Upper lobe of left lung (tissue), 6 donors: ENCODE data around the gene CTH. TPM values are rescaled to one million over a fixed set of nuclear protein-coding genes. Genes with fewer than 3 reads are reported as not detected.
A peak's percentile ranks its signal among the peaks of the same experiment; 100 is the strongest.
"Not testable (repeated sequence)": the region's sequence is repeated elsewhere in the genome, so short reads cannot be mapped to it uniquely, and the experiment has no call there.

Source experiments
- ATAC-seq, 2 donors: fragments of 200-7000 bp; cut with Tn5 transposase; one replicate each; pipeline ENCODE4 v1.9.1; 2022; ENCODE audit warnings: mild to moderate bottlenecking in 2 of 2, moderate library complexity in 2 of 2; ENCODE audit not compliant: low FRiP score in 2 of 2
- DNase-seq, 2 donors: peaks; one replicate each; pipeline ENCODE4 v3.0.0-alpha.2; 2019 to 2020
- H3K27ac ChIP-seq, 4 donors: fragments of 200-600 bp; sonication (generic); one replicate each; pipeline ENCODE4 v1.5.1; 2016 to 2019
- H3K27me3 ChIP-seq, 4 donors: fragments of 200-600 bp; sonication (generic); one replicate each; pipeline ENCODE4 v1.5.1; 2017 to 2019
- H3K36me3 ChIP-seq, 4 donors: fragments of 200-600 bp; sonication (generic); one replicate each; pipeline ENCODE4 v1.5.1; 2016 to 2019
- H3K4me1 ChIP-seq, 4 donors: fragments of 200-600 bp; sonication (generic); one replicate each; pipeline ENCODE4 v1.5.1; 2018 to 2019
- H3K4me3 ChIP-seq, 4 donors: fragments of 200-600 bp; sonication (generic); one replicate each; pipeline ENCODE4 v1.5.1; 2017 to 2019; ENCODE audit warnings: mild to moderate bottlenecking in 2 of 4, moderate library complexity in 1 of 4
- H3K9me3 ChIP-seq, 4 donors: fragments of 200-600 bp; sonication (generic); one replicate each; pipeline ENCODE4 v1.5.1; 2018 to 2019
- CTCF ChIP-seq, 6 experiments: fragments of 450-650 bp in 4 of 6; fragments of 200-600 bp in 2 of 6; sonication (generic) in 2 of 6; IDR thresholded peaks; one replicate each; pipeline ENCODE4 v1.5.1; 2016 to 2019; ENCODE audit warnings: antibody characterized with exemption in 6 of 6
- EP300 ChIP-seq, 4 donors: sonication (generic); formaldehyde crosslinking; IDR thresholded peaks; one replicate each; pipeline ENCODE4 v1.5.1; 2017; ENCODE audit warnings: antibody characterized with exemption in 4 of 4, control low read depth in 2 of 4
- POLR2A ChIP-seq, 4 donors: fragments of 450-650 bp; IDR thresholded peaks; one replicate each; pipeline ENCODE4 v1.5.1; 2016 to 2017; ENCODE audit warnings: antibody characterized with exemption in 4 of 4, mild to moderate bottlenecking in 2 of 4
- POLR2AphosphoS5 ChIP-seq, 2 donors: sonication (generic); formaldehyde crosslinking; IDR thresholded peaks; one replicate each; pipeline ENCODE4 v1.5.1; 2017; ENCODE audit warnings: antibody characterized with exemption in 2 of 2
- WGBS, 2 donors: methylation state at CpG; one replicate each; pipeline ENCODE4 v1.1.5; 2017 to 2018; 5-methylcytosine and 5-hydroxymethylcytosine counted together
- total RNA-seq, 6 donors: library from RNA; depleted of rRNA in 4 of 6; stranded (reverse); fragments of >200 nt in 4 of 6; gene quantifications; one replicate each; pipeline versions ENCODE4 v1.1.0 to v1.2.1, GENCODE V29; 2016 to 2021
- donor health status: DM: no; HTN: no; CAD: no; lungs with moderate emphysema.
- donor health status: DM: no; HTN: yes; CAD: no; lungs with severe emphysema.

CTH gene
- total RNA-seq, 6 donors from 2014 or later = 2.4 to 9.7 (median 5.9) TPM

DNA sequence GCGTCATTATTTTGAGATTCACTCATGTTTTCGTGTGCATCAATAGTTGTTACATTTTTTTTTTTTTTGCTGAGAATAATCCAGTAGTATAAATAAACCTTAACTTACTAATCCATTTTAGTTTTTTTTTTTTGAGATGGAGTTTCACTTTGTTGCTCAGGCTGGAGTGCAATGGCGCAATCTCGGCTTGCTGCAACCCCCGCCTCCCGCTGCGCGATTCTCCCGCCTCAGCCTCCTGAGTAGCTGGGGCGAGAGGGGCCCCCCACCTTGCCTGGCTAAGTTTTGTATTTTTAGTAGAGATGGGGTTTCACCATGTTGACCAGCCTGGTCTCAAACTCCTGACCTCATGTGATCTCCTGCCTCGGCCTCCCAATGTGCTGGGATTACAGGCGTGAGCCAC is 66.0 kb downstream of the CTH start:
- 94% methylated on average over 12 of the region's 12 CpGs for WGBS, 2 donors

GRCh38 chr1:70477905-70478304 is 66.8 kb downstream of the CTH start:
- not testable (repeated sequence) for H3K9me3 ChIP-seq, DNase-seq, H3K27ac ChIP-seq, H3K36me3 ChIP-seq, H3K4me3 ChIP-seq, ATAC-seq, H3K27me3 ChIP-seq, H3K4me1 ChIP-seq
- 92 to 94% methylated on average over 3 to 4 of the region's 4 CpGs for WGBS, 2 donors

More for the DNA sequence above, 66.0 kb downstream of the CTH start:
- Histone ChIP-seq H3K27ac (no peak overlapping the region), H3K4me1 (no peaks in the 10 kb centered on the region), H3K36me3 (no peaks in the 10 kb centered on the region), H3K27me3 (no peaks in the 10 kb centered on the region), H3K4me3 (no peak overlapping the region), H3K9me3 (no peaks in the 10 kb centered on the region)
- TF ChIP-seq CTCF (IDR thresholded peaks at IDR 0.05) = no peak
- no peak for TF ChIP-seq EP300 (IDR thresholded peaks at IDR 0.05)
- TF ChIP-seq POLR2A (IDR thresholded peaks at IDR 0.05) = no peak
- TF ChIP-seq POLR2AphosphoS5 (IDR thresholded peaks at IDR 0.05) = no peak
- ATAC-seq = no peak
- DNase-seq = peak in 1 of 2 donors; percentile 33

GRCh38 chr1:70483342-70483741 is 72.3 kb downstream of the CTH start:
- Histone ChIP-seq H3K4me1 (no peaks in the 10 kb centered on the region), H3K9me3 (no peaks in the 10 kb centered on the region), H3K36me3 (no peaks in the 10 kb centered on the region), H3K27me3 (no peaks in the 10 kb centered on the region), H3K27ac (no peak overlapping the region), H3K4me3 (no peak overlapping the region)
- TF ChIP-seq POLR2AphosphoS5 (IDR thresholded peaks at IDR 0.05) (no peak), POLR2A (IDR thresholded peaks at IDR 0.05) (no peak), CTCF (IDR thresholded peaks at IDR 0.05) (no peak), EP300 (IDR thresholded peaks at IDR 0.05) (no peak)
- 86 to 98% methylated on average over 4 of the region's 4 CpGs for WGBS, 2 donors
- ATAC-seq (no peak), DNase-seq (no peak)

DNA sequence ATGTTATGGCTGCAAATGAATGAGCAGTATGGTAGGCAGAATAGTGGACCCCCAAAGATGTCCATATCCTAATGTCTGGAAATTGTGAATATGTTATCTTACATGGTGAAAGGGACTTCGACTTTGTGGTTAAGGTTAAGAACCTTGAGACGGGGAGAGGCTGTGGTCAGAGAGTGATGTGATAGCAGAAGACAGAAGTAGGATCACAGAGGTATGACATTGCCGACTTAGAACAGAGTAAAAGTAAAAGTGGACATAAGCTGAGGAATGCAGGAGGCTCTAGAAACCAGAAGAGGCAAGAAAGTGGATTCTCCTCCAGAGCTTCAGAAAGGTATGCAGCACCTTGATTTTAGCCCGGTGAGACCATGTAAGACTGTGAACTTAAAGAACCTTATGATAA is 74.6 kb downstream of the CTH start:
- ATAC-seq (no peak), DNase-seq (no peak)
- H3K27me3 ChIP-seq = no peaks in the 10 kb centered on the region
- H3K4me3 ChIP-seq = no peak overlapping the region
- WGBS, 2 donors = 61 to 67% methylated on average over 4 of the region's 4 CpGs
- no peaks in the 10 kb centered on the region for H3K36me3 ChIP-seq
- H3K9me3 ChIP-seq = no peaks in the 10 kb centered on the region
- TF ChIP-seq POLR2A (IDR thresholded peaks at IDR 0.05) = no peak
- no peak for TF ChIP-seq CTCF (IDR thresholded peaks at IDR 0.05)
- no peak for TF ChIP-seq POLR2AphosphoS5 (IDR thresholded peaks at IDR 0.05)
- no peak for TF ChIP-seq EP300 (IDR thresholded peaks at IDR 0.05)
- H3K27ac ChIP-seq = no peak overlapping the region
- H3K4me1 ChIP-seq = no peaks in the 10 kb centered on the region

DNA sequence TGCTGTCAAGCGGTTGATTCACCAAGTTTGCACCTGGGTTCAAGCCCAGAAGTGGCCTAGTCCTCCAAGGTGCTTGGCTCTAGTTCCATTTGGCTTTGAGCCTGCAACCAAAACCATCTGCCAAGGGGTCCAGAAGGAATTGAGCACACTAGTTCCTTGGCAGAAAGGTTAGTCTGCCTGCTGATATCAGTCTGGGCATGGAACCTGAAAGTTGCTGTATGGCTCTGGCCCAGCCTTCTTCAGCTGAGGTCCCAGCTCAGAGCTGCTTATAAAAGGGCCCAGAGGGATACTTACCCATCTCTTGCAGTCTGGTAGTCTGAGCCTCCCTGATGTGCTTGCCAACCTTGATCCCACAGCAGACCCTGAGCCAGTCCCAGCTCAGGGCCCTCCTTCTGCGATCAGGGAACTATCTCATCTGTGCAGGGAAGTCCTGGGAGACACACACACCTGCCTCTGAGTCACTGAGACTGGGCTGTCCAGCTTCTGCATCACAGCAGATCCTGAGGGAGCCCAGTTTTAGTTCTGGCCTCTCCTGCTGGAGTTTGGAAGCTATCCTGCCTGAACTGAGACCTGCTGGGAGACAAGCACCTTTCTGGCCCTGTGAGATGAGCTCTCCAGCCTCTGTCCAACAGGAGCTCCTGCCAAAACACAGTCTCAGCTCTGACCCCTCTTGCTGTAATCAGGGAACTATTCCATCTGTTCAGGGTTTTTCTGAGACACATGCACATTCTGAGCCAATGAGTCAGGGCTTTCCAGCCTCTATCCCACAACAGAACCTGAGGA is 75.8 kb downstream of the CTH start:
- H3K36me3 ChIP-seq = no peaks in the 10 kb centered on the region
- 84 to 100% methylated on average over 2 of the region's 2 CpGs for WGBS, 2 donors
- no peak overlapping the region for H3K4me3 ChIP-seq
- no peaks in the 10 kb centered on the region for H3K4me1 ChIP-seq
- no peaks in the 10 kb centered on the region for H3K9me3 ChIP-seq
- no peak for TF ChIP-seq POLR2AphosphoS5 (IDR thresholded peaks at IDR 0.05)
- no peak for TF ChIP-seq EP300 (IDR thresholded peaks at IDR 0.05)
- TF ChIP-seq CTCF (IDR thresholded peaks at IDR 0.05) = no peak
- TF ChIP-seq POLR2A (IDR thresholded peaks at IDR 0.05) = no peak
- DNase-seq (no peak), ATAC-seq (peak; percentile 72 to 92)
- no peaks in the 10 kb centered on the region for H3K27me3 ChIP-seq
- H3K27ac ChIP-seq = no peak overlapping the region
